Erythroblast (primary cell): ENCODE data around the gene FCRL6.

Source experiments
- DNase-seq, 2 experiments: peaks; one replicate each; lab custom pipeline; 2025; lab: John Stamatoyannopoulos, UW
- GATA1 ChIP-seq: IDR thresholded peaks from 2 replicates; pipeline ENCODE4 v1.6.1; 2011; ENCODE audit warnings: low read depth, mild to moderate bottlenecking, control low read depth, low read length, moderate library complexity
- POLR2A ChIP-seq: IDR thresholded peaks from 2 replicates; pipeline ENCODE4 v1.6.1; 2011; ENCODE audit warnings: mild to moderate bottlenecking, low read length

Gene FCRL6

GRCh38 chr1:159835356-159835755 lies 33.2 kb downstream of the FCRL6 start:
- no peak for DNase-seq
- TF ChIP-seq GATA1 (no peak), POLR2A (no peak)

GRCh38 chr1:159835862-159836525 lies 33.8 kb downstream of the FCRL6 start:
- TF ChIP-seq POLR2A (no peak), GATA1 (no peak)
- peak in 1 of 2 experiments; percentile 14 for DNase-seq

- DNase-seq = peak; percentile 9 to 31
- no peak for TF ChIP-seq POLR2A
- no peak for TF ChIP-seq GATA1
Measured at GRCh38 chr1:159838715-159839114, 36.6 kb downstream of the FCRL6 start.

- no peak for DNase-seq
- TF ChIP-seq POLR2A = no peak
- no peak for TF ChIP-seq GATA1
Measured at GRCh38 chr1:159839116-159839849, 37.1 kb downstream of the FCRL6 start.

- TF ChIP-seq POLR2A (no peak), GATA1 (no peak)
- DNase-seq = no peak
Measured at GRCh38 chr1:159841749-159842148, 39.6 kb downstream of the FCRL6 start.

GRCh38 chr1:159843459-159843858 lies 41.3 kb downstream of the FCRL6 start:
- no peak for DNase-seq
- no peak for TF ChIP-seq GATA1
- no peak for TF ChIP-seq POLR2A

GRCh38 chr1:159845751-159846629 lies 43.8 kb downstream of the FCRL6 start:
- no peak for DNase-seq
- TF ChIP-seq POLR2A (no peak), GATA1 (no peak)

- TF ChIP-seq POLR2A (no peak), GATA1 (no peak)
- no peak for DNase-seq
Measured at GRCh38 chr1:159847231-159847630, 45.1 kb downstream of the FCRL6 start.

GRCh38 chr1:159848326-159848725 lies 46.2 kb downstream of the FCRL6 start:
- TF ChIP-seq POLR2A (no peak), GATA1 (no peak)
- no peak for DNase-seq

- DNase-seq = no peak
- TF ChIP-seq POLR2A (no peak), GATA1 (no peak)
Measured at GRCh38 chr1:159849626-159850366, 47.6 kb downstream of the FCRL6 start.

GRCh38 chr1:159851407-159851806 lies 49.2 kb downstream of the FCRL6 start:
- no peak for TF ChIP-seq GATA1
- TF ChIP-seq POLR2A = no peak
- peak in 1 of 2 experiments; percentile 6 for DNase-seq

GRCh38 chr1:159853417-159854115 lies 51.4 kb downstream of the FCRL6 start:
- TF ChIP-seq POLR2A (no peak), GATA1 (no peak)
- no peak for DNase-seq

- DNase-seq = peak; percentile 13 to 23
- TF ChIP-seq POLR2A (no peak), GATA1 (no peak)
Measured at GRCh38 chr1:159854116-159854692, 52.0 kb downstream of the FCRL6 start.
